GM18907 (cell line): ENCODE data around the gene ZNF766.
"Not testable (repeated sequence)": the region's sequence is repeated elsewhere in the genome, so short reads cannot be mapped to it uniquely, and the experiment has no call there.

Experiments used
- ATAC-seq: cut with Tn5 transposase; IDR thresholded peaks from one replicate; pipeline ENCODE4 v1.9.1; 2021; ENCODE audit warnings: mild to moderate bottlenecking, moderate library complexity; ENCODE audit not compliant: unreplicated experiment

The ZNF766 gene

GRCh38 chr19:52269338-52270261 is at the start of gene ZNF766:
ZNF766 (plus strand) TSS chr19:52269587; CDS start chr19:52269614, 27 bp downstream.
- ATAC-seq, result peak; percentile 91

- no peak for ATAC-seq
Observed at GRCh38 chr19:52219611-52220010, 49.8 kb upstream of the ZNF766 start.

GRCh38 chr19:52221031-52221430 is 48.4 kb upstream of the ZNF766 start:
- no peak for ATAC-seq

GRCh38 chr19:52221831-52222375 is 47.5 kb upstream of the ZNF766 start:
- ATAC-seq, result no peak

- ATAC-seq, result no peak
Observed at GRCh38 chr19:52224211-52224610, 45.2 kb upstream of the ZNF766 start.

- ATAC-seq, result no peak
Observed at GRCh38 chr19:52226652-52227051, 42.7 kb upstream of the ZNF766 start.

- ATAC-seq, result no peak
Observed at GRCh38 chr19:52227196-52227940, 42.0 kb upstream of the ZNF766 start.

GRCh38 chr19:52227980-52228379 is 41.4 kb upstream of the ZNF766 start:
- no peak for ATAC-seq

- ATAC-seq, result no peak
Observed at GRCh38 chr19:52229524-52229923, 39.9 kb upstream of the ZNF766 start.

GRCh38 chr19:52230685-52231084 is 38.7 kb upstream of the ZNF766 start:
- ATAC-seq, result no peak

GRCh38 chr19:52231154-52231910 is 38.1 kb upstream of the ZNF766 start:
- no peak for ATAC-seq

- ATAC-seq, result no peak
Observed at GRCh38 chr19:52234406-52234805, 35.0 kb upstream of the ZNF766 start.

- no peak for ATAC-seq
Observed at GRCh38 chr19:52237197-52237596, 32.2 kb upstream of the ZNF766 start.

- no peak for ATAC-seq
Observed at GRCh38 chr19:52237771-52238400, 31.5 kb upstream of the ZNF766 start.

- no peak for ATAC-seq
Observed at GRCh38 chr19:52244021-52244420, 25.4 kb upstream of the ZNF766 start.

GRCh38 chr19:52248241-52248640 is 21.1 kb upstream of the ZNF766 start:
- no peak for ATAC-seq

GRCh38 chr19:52258426-52258825 is 11.0 kb upstream of the ZNF766 start:
- ATAC-seq, result no peak

- not testable (repeated sequence) for ATAC-seq
Observed at GRCh38 chr19:52265556-52265955, 3.8 kb upstream of the ZNF766 start.

GRCh38 chr19:52270266-52270885 is 989 bp downstream of the ZNF766 start:
- no peak for ATAC-seq

- ATAC-seq, result no peak
Observed at GRCh38 chr19:52273301-52273700, 3.9 kb downstream of the ZNF766 start.
